ENCODE data around the gene SETBP1. TPM values are rescaled to one million over a fixed set of nuclear protein-coding genes. Genes with fewer than 3 reads are reported as not detected.

SETBP1 gene
- total and polyA plus RNA-seq, 9 of the 15 experiments (the other 6 are each of a cell fraction or from before 2014, with no cell fraction given): under 0.01 to 0.13 (median 0.04) TPM

DNA sequence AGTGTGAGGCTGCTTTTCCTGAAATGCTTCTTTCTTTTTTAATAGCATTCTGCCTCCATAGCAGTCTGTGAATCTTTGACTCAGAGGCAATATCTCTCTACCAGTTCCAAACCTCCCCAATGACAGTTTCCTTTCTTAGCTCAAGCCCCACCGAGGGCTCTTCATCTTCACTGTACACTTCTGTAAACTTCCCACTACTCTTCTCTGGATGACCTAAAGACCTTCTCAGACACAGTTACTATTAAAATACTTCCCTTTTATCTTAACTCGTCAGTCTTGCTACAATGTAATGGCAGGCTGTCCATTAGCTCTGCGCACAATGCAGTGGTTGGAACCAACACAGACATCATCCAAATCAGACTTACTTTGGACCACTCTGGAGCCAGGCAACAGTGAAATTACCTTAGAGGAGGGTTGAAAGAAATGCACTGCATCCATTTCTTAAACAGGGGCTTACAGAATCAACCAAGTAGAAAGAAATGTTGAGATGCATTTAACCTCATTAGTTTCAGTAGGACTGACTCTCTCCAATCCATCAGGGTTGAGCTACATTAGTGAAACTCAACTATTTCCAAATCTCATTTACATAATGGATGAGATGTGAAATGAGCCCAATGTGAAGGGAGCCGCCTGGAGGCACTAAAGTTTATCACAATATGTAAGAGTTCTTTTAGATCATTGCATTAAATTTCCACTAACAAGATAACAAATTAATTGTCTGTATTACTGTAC, 343.8 kb downstream of the SETBP1 start:
- H3K9me1 ChIP-seq (ENCODE audit: control insufficient read depth, insufficient read depth, low read length): no peaks in the 10 kb centered on the region
- ChIA-PET POLR2A (no interaction called here), CTCF (ENCODE audit: low intra/inter-chr PET ratio) (no interaction called here)
- no peaks in the 10 kb centered on the region for H3K79me2 ChIP-seq (ENCODE audit: control insufficient read depth, insufficient read depth, low read length)
- H4K20me1 ChIP-seq (replicated peaks; ENCODE audit: control insufficient read depth, insufficient read depth, low read length): no peaks in the 10 kb centered on the region
- no peak for DNase-seq (ENCODE audit: extremely low read depth in 1 of 4, low spot score in 3 of 4)
- H3K27ac ChIP-seq (ENCODE audit: extremely low read depth, low read depth, low read length): no peak overlapping the region
- no peaks in the 10 kb centered on the region; a peak in 1 of 5 replicates for H3K27me3 ChIP-seq (ENCODE audit: control insufficient read depth in 2 of 2, insufficient read depth in 2 of 2, low read length in 2 of 2)
- FAIRE-seq: no peak
- H3K36me3 ChIP-seq (ENCODE audit: control insufficient read depth, insufficient read depth, low read length): no peaks in the 10 kb centered on the region
- no peak overlapping the region for H3K4me3 ChIP-seq
- H2AFZ ChIP-seq (ENCODE audit: low read depth, low read length): no peak overlapping the region
- TF ChIP-seq, protein P1, sequence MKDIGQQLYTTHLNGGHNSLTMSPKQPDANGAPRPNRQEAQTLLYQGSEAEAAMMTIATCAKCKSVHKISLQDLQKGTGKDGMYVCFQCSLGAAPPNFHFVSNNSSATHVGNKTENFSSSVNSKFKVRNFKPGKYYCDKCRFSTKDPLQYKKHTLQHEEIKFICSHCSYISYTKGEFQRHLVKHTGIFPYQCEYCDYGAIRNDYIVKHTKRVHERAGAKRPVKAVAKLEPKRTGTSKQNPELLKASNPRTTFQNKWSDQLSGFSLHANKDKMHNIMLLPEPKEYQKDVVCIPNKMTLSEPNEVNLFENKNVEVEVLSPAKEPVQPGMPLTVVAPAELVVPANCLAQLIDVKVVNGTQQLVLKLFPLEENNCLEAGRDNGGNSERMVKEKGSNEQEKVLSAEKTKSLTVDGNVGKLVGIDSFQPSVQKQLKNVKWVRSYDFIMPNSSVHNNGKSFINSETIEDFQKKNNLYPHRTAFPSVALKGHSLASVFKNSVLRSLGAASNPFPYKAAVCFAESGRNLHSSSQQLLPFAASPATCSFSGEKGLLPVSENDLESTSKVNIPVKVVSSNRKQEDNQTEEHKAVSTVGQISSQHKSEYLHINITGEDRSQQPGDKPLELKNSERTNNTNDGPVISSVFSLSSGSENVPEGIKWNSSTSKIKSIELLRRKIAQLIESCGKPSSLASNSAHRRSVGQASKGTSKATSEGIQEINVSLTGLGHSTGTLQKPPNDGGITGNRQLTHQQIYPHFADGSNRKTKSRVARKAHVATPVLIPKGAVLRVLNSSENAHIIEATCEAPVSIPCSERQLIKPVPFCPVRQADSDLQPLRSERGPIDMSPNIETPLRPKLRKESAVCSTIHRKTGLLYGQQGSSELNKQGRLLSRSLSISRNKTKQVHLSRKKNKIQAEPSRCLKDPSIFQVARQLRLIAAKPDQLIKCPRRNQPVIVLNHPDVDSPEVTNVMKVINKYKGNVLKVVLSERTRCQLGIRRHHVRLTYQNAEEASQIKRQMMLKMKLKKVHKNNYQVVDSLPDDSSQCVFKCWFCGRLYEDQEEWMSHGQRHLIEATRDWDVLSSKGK (CRISPR knock-in tag; IDR thresholded peaks at IDR 0.05): no peak
- TF ChIP-seq CAMTA2 (CRISPR knock-in tag; conservative IDR thresholded peaks at IDR 0.05): no peak
- TF ChIP-seq ZNF3 (CRISPR knock-in tag; IDR thresholded peaks at IDR 0.05): no peak
- TF ChIP-seq, protein P2, sequence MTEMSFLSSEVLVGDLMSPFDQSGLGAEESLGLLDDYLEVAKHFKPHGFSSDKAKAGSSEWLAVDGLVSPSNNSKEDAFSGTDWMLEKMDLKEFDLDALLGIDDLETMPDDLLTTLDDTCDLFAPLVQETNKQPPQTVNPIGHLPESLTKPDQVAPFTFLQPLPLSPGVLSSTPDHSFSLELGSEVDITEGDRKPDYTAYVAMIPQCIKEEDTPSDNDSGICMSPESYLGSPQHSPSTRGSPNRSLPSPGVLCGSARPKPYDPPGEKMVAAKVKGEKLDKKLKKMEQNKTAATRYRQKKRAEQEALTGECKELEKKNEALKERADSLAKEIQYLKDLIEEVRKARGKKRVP (CRISPR knock-in tag; IDR thresholded peaks at IDR 0.05): no peak
- TF ChIP-seq PRPF4 (IDR thresholded peaks at IDR 0.05; ENCODE audit: insufficient read depth, low read depth, low read length, poor library complexity, severe bottlenecking): no peak
- no peak for TF ChIP-seq HDAC8 (tag; IDR thresholded peaks at IDR 0.05)
- TF ChIP-seq KAT2B (IDR thresholded peaks at IDR 0.05; ENCODE audit: low read depth, low read length): no peak
- TF ChIP-seq MIER1 (IDR thresholded peaks at IDR 0.05; ENCODE audit: low read depth): no peak
- ATAC-seq: no peak
- in situ Hi-C loops (cut with MboI): no loop called here
- H3K9ac ChIP-seq (ENCODE audit: insufficient read depth in 1 of 2, low read depth in 2 of 2, low read length in 2 of 2): no peak overlapping the region
- no peak overlapping the region for H3K4me2 ChIP-seq (ENCODE audit: insufficient read depth, low read length)
- intact Hi-C loops (cut with micrococcal nuclease): no loop called here
- no peaks in the 10 kb centered on the region for H3K9me3 ChIP-seq (replicated peaks; ENCODE audit: control insufficient read depth, insufficient read depth, low read depth, low read length)
- no TSS peak for BruUV-seq (replicated peaks)
- 5% methylated on average over 4 of the region's 4 CpGs for WGBS (ENCODE audit: insufficient coverage, low coverage, missing lambda C conversion rate)
- no peaks in the 10 kb centered on the region for H3K4me1 ChIP-seq (replicated peaks in 1 of 2; ENCODE audit: control insufficient read depth in 2 of 2, insufficient read depth in 2 of 2, low read length in 2 of 2)
